ENCODE data around the gene SRGAP1.
"Not testable (repeated sequence)": the region's sequence is repeated elsewhere in the genome, so short reads cannot be mapped to it uniquely, and the experiment has no call there.

Gene SRGAP1

GRCh38 chr12:64053117-64053516 lies 208.6 kb downstream of the SRGAP1 start:
- no peak for DNase-seq (ENCODE audit: low read depth in 2 of 2)

GRCh38 chr12:64054079-64054520 lies 209.6 kb downstream of the SRGAP1 start:
- DNase-seq (ENCODE audit: low read depth in 2 of 2), result no peak

GRCh38 chr12:64056741-64057140 lies 212.2 kb downstream of the SRGAP1 start:
- no peak for DNase-seq (ENCODE audit: low read depth in 2 of 2)

GRCh38 chr12:64057706-64058105 lies 213.2 kb downstream of the SRGAP1 start:
- no peak for DNase-seq (ENCODE audit: low read depth in 2 of 2)

GRCh38 chr12:64058541-64059265 lies 214.2 kb downstream of the SRGAP1 start:
- DNase-seq (ENCODE audit: low read depth in 2 of 2), result no peak

GRCh38 chr12:64059685-64060084 lies 215.2 kb downstream of the SRGAP1 start:
- no peak for DNase-seq (ENCODE audit: low read depth in 2 of 2)

GRCh38 chr12:64061868-64062375 lies 217.4 kb downstream of the SRGAP1 start:
- DNase-seq (ENCODE audit: low read depth in 2 of 2), result no peak

GRCh38 chr12:64063121-64063520 lies 218.6 kb downstream of the SRGAP1 start:
- no peak for DNase-seq (ENCODE audit: low read depth in 2 of 2)

GRCh38 chr12:64064240-64064639 lies 219.7 kb downstream of the SRGAP1 start:
- DNase-seq (ENCODE audit: low read depth in 2 of 2), result no peak

GRCh38 chr12:64064706-64065105 lies 220.2 kb downstream of the SRGAP1 start:
- no peak for DNase-seq (ENCODE audit: low read depth in 2 of 2)

GRCh38 chr12:64065881-64066451 lies 221.5 kb downstream of the SRGAP1 start:
- DNase-seq (ENCODE audit: low read depth in 2 of 2), result no peak

GRCh38 chr12:64066776-64067175 lies 222.3 kb downstream of the SRGAP1 start:
- DNase-seq (ENCODE audit: low read depth in 2 of 2), result no peak

- DNase-seq (ENCODE audit: low read depth in 2 of 2), result no peak
Measured at GRCh38 chr12:64070454-64070853, 226.0 kb downstream of the SRGAP1 start.

- DNase-seq (ENCODE audit: low read depth in 2 of 2), result no peak
Measured at GRCh38 chr12:64072916-64073575, 228.5 kb downstream of the SRGAP1 start.

GRCh38 chr12:64076565-64076964 lies 232.1 kb downstream of the SRGAP1 start:
- DNase-seq (ENCODE audit: low read depth in 2 of 2), result not testable (repeated sequence)

GRCh38 chr12:64077922-64078321 lies 233.4 kb downstream of the SRGAP1 start:
- no peak for DNase-seq (ENCODE audit: low read depth in 2 of 2)

GRCh38 chr12:64080319-64081007 lies 236.0 kb downstream of the SRGAP1 start:
- no peak for DNase-seq (ENCODE audit: low read depth in 2 of 2)

- DNase-seq (ENCODE audit: low read depth in 2 of 2), result no peak
Measured at GRCh38 chr12:64081008-64081404, 236.5 kb downstream of the SRGAP1 start.

- DNase-seq (ENCODE audit: low read depth in 2 of 2), result no peak
Measured at GRCh38 chr12:64082116-64082515, 237.6 kb downstream of the SRGAP1 start.

GRCh38 chr12:64082866-64083268 lies 238.4 kb downstream of the SRGAP1 start:
- DNase-seq (ENCODE audit: low read depth in 2 of 2), result no peak

GRCh38 chr12:64083285-64084210 lies 239.0 kb downstream of the SRGAP1 start:
- DNase-seq (ENCODE audit: low read depth in 2 of 2), result no peak

Data from stimulated activated CD8-positive, alpha-beta memory T cell treated with anti-CD3 and anti-CD28 coated beads, Interleukin-2, amount 100 ng/mL, for 48 hours (primary cell).